GM18861 (cell line): ENCODE measurements around the gene PXDN.

ENCODE experiments used
- ATAC-seq: cut with Tn5 transposase; IDR thresholded peaks from one replicate; pipeline ENCODE4 v1.9.1; 2021; ENCODE audit not compliant: unreplicated experiment

The PXDN gene

GRCh38 chr2:1665761-1666505 is 78.4 kb downstream of the PXDN start:
- ATAC-seq, result no peak

GRCh38 chr2:1664698-1665097 is 79.6 kb downstream of the PXDN start:
- ATAC-seq, result no peak

GRCh38 chr2:1664076-1664605 is 80.2 kb downstream of the PXDN start:
- no peak for ATAC-seq

- ATAC-seq, result no peak
These were observed 80.7 kb downstream of the PXDN start for GRCh38 chr2:1663621-1664020.

GRCh38 chr2:1662606-1663180 is 81.6 kb downstream of the PXDN start:
- ATAC-seq, result no peak

GRCh38 chr2:1661891-1662605 is 82.3 kb downstream of the PXDN start:
- ATAC-seq, result no peak

GRCh38 chr2:1660656-1661640 is 83.4 kb downstream of the PXDN start:
- no peak for ATAC-seq

DNA sequence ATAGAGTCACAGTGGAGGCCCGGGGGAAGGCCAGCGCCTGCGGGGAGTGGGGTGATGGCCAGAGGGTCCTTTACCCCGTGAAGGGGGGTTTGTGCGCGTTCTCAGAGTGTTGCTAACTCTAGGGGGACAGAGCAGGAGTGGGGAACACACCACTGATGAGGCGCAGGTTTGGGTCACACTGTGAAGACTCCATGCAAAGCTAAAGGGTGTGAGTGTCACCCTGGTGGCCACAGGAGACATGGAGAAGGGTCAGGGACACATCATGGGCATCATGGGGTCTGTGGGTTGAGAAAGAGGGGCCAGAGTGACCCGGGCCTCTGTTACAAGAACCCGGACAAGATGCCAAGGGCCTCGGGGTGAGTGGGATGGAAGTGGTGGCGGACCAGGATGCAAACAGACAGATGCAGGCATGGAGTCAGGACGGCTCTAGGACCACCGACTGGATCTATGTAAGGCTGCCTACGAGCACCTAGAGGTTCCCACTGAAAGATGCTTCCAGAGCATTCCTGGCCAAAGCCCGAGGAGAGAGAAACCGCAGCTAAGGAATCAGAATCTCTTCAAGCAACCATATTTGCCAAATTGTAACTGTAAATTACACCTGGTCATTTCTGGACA is 84.3 kb downstream of the PXDN start:
- ATAC-seq, result no peak

DNA sequence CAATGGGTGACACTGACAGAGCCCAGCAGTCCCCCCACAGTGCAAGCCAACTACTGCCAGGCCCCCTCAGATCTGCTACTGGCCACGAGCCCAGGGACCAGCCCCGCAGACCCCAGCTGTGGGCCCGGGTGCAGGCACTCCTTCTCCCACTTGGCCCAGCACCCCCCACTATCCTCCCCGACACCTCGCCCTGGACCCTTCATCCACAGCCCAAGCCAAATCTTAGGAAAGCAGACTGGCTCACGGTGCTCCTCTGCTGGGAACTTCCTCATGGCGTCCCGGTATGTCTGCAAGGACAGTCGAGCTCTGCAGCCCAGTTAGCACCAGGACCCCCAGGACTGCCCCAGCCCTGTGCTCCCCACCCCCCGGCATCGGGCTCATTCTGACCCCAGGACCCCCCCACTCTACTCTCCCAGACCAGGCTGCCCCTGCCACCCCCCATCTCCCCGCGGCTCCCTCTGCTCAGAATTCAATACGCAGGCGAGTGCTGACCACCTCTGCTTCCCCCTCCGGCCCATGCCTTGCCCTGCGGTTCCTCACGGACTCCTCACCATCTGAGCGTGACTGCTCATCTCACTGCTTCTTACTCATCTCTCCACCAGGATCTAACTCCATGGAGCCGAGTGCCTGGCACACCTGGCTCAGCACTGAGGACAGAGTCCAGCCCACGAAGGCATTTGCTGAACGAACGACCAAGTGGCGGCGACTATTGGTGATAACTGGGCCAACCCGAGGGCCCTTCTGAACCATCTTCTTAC is 85.7 kb downstream of the PXDN start:
- no peak for ATAC-seq

- no peak for ATAC-seq
These were observed 87.1 kb downstream of the PXDN start for GRCh38 chr2:1656961-1657841.

GRCh38 chr2:1656326-1656960 is 87.9 kb downstream of the PXDN start:
- no peak for ATAC-seq

- no peak for ATAC-seq
These were observed 88.9 kb downstream of the PXDN start for GRCh38 chr2:1655461-1655860.

GRCh38 chr2:1654696-1655374 is 89.5 kb downstream of the PXDN start:
- no peak for ATAC-seq

DNA sequence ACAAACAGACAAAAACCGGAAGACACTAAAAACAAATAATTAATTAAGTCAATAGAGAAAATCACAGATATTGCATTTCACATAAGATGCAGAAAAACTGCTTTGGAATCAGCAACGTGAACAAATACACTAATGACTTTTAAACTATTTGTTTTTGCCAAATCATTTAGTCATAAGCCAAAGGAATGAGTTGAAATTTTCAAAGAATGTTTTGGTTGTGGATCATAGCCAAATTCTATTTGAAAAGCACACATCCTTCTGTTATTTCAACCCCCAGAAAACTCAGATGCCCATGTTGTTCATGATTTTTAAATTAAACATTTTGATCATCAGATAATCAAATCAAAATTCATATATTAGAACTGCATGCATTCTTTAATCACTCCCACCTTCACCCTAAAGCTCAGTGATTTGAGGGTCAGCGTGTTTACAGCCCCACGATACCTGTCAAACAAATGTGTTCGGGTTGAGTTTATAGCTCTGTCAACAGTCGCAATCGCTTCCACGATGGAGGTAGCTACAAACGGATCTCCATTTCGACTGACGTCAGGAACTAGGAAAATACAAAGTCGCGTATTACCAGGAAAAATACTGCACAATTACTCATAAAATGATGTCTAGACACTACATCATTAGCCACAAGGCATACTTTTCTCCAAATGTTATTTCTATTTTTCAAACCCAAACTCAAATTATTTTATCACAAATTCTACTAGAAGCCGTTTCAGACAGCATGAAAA is 90.2 kb downstream of the PXDN start:
- no peak for ATAC-seq

DNA sequence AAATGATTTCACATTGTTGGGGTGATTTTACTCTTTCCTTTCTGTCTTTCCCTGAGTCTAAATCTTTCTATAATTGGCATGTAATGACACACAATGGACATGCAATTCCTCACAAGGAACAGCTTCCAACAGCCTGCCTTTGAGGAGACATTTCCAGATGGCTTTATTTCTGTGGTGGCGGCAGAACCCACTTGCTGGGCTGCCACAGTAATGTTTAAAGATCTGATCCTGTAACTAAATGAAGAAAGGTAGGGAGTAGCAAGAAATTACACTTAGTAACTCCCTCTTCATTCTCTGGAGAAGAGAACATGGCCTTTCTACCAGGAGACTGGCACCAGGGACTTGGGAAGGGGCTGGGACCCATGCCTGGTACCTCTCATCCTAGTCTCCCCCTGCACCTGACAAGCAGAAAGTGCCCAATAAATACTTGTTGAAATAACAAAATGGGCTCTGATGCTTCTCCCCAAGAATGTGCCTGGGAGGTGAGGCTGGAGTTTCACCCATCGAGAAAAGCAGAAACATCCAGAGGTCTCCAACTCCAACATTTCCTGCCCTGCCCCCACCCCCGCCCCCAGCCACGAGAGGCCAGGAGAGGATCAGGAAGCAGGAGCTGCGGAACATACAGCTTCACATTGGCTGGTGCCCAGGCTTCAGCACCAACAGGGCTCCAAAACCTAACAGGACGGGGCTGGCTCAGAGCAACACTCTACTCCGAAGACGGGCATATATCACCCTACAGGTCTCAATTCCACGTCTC is 92.1 kb downstream of the PXDN start:
- no peak for ATAC-seq
